HG03159 (cell line): ENCODE results near the gene ZGPAT.

ENCODE experiments used
- ATAC-seq: cut with Tn5 transposase; IDR thresholded peaks from one replicate; pipeline ENCODE4 v1.9.1; 2021; ENCODE audit warnings: mild to moderate bottlenecking, moderate library complexity; ENCODE audit not compliant: unreplicated experiment

The ZGPAT gene

GRCh38 chr20:63691711-63692435 is 16.0 kb upstream of the ZGPAT start:
- ATAC-seq = no peak

GRCh38 chr20:63692436-63693082 is 15.3 kb upstream of the ZGPAT start:
- ATAC-seq = no peak

- ATAC-seq = no peak
Observed at GRCh38 chr20:63693083-63693732, 14.6 kb upstream of the ZGPAT start.

GRCh38 chr20:63693733-63694583 is 13.9 kb upstream of the ZGPAT start:
- ATAC-seq = no peak

- ATAC-seq = no peak
Observed at GRCh38 chr20:63694584-63695423, 13.0 kb upstream of the ZGPAT start.

- ATAC-seq = no peak
Observed at GRCh38 chr20:63695424-63696305, 12.2 kb upstream of the ZGPAT start.

- no peak for ATAC-seq
Observed at GRCh38 chr20:63696306-63696627, 11.6 kb upstream of the ZGPAT start.

- ATAC-seq = no peak
Observed at GRCh38 chr20:63696628-63697356, 11.0 kb upstream of the ZGPAT start, which contains the start of gene TNFRSF6B. TNFRSF6B (plus strand) TSS chr20:63696652; CDS start chr20:63696768, 116 bp downstream.

- no peak for ATAC-seq
Observed at GRCh38 chr20:63697357-63697867, 10.4 kb upstream of the ZGPAT start.

- no peak for ATAC-seq
Observed at GRCh38 chr20:63697868-63698545, 9.8 kb upstream of the ZGPAT start.

- no peak for ATAC-seq
Observed at GRCh38 chr20:63698739-63699465, 8.9 kb upstream of the ZGPAT start.

GRCh38 chr20:63699466-63700198 is 8.2 kb upstream of the ZGPAT start:
- no peak for ATAC-seq

- ATAC-seq = no peak
Observed at GRCh38 chr20:63700199-63701050, 7.4 kb upstream of the ZGPAT start.

GRCh38 chr20:63701051-63701328 is 6.8 kb upstream of the ZGPAT start:
- no peak for ATAC-seq

- no peak for ATAC-seq
Observed at GRCh38 chr20:63701329-63702035, 6.4 kb upstream of the ZGPAT start.
